ENCODE data around the gene DAZAP1.

Gene DAZAP1

DNA sequence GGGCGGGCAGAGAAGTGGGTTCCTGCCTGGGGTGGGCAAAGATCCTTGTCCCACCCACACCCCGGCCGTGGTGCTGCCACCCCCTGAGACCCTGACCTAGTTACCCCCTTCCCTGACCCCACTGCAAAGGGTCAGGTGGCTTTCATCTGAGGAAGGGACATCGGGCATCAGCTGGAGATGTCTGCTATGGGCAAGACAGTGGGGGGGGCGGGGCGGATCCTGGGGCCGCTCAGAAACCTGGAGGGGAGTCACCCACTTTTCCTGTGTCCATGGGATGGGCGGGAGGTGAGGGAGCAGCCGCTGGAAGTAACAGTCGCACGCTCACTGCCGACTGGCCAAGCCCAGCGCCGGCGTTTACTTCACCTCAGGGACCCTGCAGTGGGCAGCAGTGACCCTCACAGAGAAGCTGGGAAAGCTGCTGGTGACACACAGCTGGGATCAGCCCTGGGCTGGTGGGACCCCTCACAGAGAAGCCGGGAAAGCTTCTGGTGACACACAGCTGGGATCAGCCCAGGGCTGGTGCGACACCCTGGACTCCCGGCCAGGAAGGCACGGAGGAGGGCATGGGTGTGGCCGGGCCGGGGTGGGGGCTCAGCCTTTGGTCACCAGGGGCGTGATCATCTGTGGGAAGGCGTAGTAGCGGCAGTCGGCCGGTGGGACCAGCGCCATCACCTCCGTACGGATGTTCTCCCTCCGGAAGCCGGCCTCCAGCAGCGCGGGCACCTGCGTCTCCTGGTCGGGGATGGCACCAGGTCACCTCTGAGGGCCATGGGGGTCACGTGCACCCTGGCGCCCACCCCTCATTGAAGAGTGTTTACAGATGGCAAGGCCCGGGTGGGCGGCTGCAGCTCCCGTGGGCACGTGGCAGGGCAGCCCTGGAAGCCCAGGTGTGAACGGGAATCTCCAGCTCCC is 10.4 kb upstream of the DAZAP1 start:
- no peak overlapping the region for H3K4me3 ChIP-seq (ENCODE audit: insufficient read depth, low read length, poor library complexity, severe bottlenecking)
- H4K20me1 ChIP-seq (ENCODE audit: low read depth, low read length) = no peaks in the 10 kb centered on the region
- H3K9me2 ChIP-seq (replicated peaks; ENCODE audit: insufficient read depth, low read length) = no peaks in the 10 kb centered on the region
- no peak overlapping the region for H3K9ac ChIP-seq (ENCODE audit: low read length)
- H3K27me3 ChIP-seq (ENCODE audit: low read length) = no peaks in the 10 kb centered on the region
- TF ChIP-seq, protein P1, sequence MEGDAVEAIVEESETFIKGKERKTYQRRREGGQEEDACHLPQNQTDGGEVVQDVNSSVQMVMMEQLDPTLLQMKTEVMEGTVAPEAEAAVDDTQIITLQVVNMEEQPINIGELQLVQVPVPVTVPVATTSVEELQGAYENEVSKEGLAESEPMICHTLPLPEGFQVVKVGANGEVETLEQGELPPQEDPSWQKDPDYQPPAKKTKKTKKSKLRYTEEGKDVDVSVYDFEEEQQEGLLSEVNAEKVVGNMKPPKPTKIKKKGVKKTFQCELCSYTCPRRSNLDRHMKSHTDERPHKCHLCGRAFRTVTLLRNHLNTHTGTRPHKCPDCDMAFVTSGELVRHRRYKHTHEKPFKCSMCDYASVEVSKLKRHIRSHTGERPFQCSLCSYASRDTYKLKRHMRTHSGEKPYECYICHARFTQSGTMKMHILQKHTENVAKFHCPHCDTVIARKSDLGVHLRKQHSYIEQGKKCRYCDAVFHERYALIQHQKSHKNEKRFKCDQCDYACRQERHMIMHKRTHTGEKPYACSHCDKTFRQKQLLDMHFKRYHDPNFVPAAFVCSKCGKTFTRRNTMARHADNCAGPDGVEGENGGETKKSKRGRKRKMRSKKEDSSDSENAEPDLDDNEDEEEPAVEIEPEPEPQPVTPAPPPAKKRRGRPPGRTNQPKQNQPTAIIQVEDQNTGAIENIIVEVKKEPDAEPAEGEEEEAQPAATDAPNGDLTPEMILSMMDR (IDR thresholded peaks at IDR 0.05; ENCODE audit: insufficient read depth, low read length, poor library complexity, severe bottlenecking) = no peak
- no peak for TF ChIP-seq EZH2phosphoT487 (conservative IDR thresholded peaks at IDR 0.05; ENCODE audit: low read length)
- H3K27ac ChIP-seq (ENCODE audit: low read depth, low read length) = no peak overlapping the region
- H3K4me2 ChIP-seq (ENCODE audit: low read depth, low read length, poor library complexity, severe bottlenecking) = no peak overlapping the region
- no peaks in the 10 kb centered on the region for H3K9me3 ChIP-seq (ENCODE audit: insufficient read depth, low read length)
- peaks cover 15% of the 10 kb centered on the region for H3K79me2 ChIP-seq (ENCODE audit: insufficient read depth, low read length)
- H2AFZ ChIP-seq (ENCODE audit: low read depth, low read length, severe bottlenecking) = no peak overlapping the region
- 0 out of 2 replicates have a peak, but pooled peaks cover 4% of the 10 kb centered on the region for H3F3A ChIP-seq (ENCODE audit: insufficient read depth)
- no peaks in the 10 kb centered on the region for H3K36me3 ChIP-seq (ENCODE audit: low read length)

DNA sequence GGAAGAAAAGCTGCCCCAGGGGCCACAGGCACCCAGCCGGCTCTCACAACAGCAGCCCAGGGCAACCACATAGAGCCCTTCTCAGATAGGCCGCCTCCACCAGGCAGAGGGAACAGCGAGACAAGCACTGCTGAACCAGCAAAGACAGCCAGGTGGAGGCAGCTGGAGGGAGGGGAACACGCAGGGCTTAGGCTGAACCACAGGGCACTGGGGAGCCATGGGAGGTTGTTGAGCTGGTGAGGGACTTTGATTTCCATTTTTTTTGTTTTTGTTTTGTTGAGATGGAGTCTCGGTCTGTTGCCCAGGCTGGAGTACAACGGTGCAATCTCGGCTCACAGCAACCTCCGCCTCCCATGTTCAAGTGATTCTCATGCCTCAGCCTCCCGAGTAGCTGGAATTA is 9.5 kb upstream of the DAZAP1 start:
- H3K79me2 ChIP-seq (ENCODE audit: insufficient read depth, low read length) = peaks cover 15% of the 10 kb centered on the region
- no peak overlapping the region for H3K9ac ChIP-seq (ENCODE audit: low read length)
- H3K4me2 ChIP-seq (ENCODE audit: low read depth, low read length, poor library complexity, severe bottlenecking) = no peak overlapping the region
- TF ChIP-seq, protein P1 (IDR thresholded peaks at IDR 0.05; ENCODE audit: insufficient read depth, low read length, poor library complexity, severe bottlenecking) = no peak
- TF ChIP-seq EZH2phosphoT487 (conservative IDR thresholded peaks at IDR 0.05; ENCODE audit: low read length) = no peak
- no peak overlapping the region for H3K27ac ChIP-seq (ENCODE audit: low read depth, low read length)
- H3K27me3 ChIP-seq (ENCODE audit: low read length) = no peaks in the 10 kb centered on the region
- no peaks in the 10 kb centered on the region for H3K36me3 ChIP-seq (ENCODE audit: low read length)
- 0 out of 2 replicates have a peak, but pooled peaks cover 4% of the 10 kb centered on the region for H3F3A ChIP-seq (ENCODE audit: insufficient read depth)
- H3K9me2 ChIP-seq (replicated peaks; ENCODE audit: insufficient read depth, low read length) = no peaks in the 10 kb centered on the region
- H2AFZ ChIP-seq (ENCODE audit: low read depth, low read length, severe bottlenecking) = no peak overlapping the region
- no peak overlapping the region for H3K4me3 ChIP-seq (ENCODE audit: insufficient read depth, low read length, poor library complexity, severe bottlenecking)
- no peaks in the 10 kb centered on the region for H4K20me1 ChIP-seq (ENCODE audit: low read depth, low read length)
- no peaks in the 10 kb centered on the region for H3K9me3 ChIP-seq (ENCODE audit: insufficient read depth, low read length)

DNA sequence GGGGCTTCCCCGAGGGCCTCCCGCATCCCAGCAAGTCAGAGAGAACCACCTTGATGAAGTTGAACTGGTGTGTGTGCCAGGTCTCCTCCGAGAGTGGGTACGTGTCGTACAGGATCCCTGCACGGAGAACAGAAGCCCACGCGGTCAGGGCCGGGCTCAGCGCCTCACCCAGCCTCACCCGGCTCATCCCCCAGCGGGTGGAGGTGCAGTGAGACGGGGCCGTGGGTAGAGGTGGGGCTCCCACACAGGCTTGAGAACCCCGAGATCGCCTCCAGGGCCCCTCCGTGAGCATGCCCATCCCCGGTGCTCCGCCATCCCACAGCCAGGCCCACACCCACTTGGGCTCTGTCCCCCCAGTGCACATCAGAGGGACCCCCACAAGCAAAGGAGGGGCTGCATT is 8.3 kb upstream of the DAZAP1 start:
- Histone ChIP-seq H2AFZ (ENCODE audit: low read depth, low read length, severe bottlenecking) (no peak overlapping the region), H3K4me3 (ENCODE audit: insufficient read depth, low read length, poor library complexity, severe bottlenecking) (no peak overlapping the region), H3K9me2 (replicated peaks; ENCODE audit: insufficient read depth, low read length) (no peaks in the 10 kb centered on the region), H3F3A (ENCODE audit: insufficient read depth) (0 out of 2 replicates have a peak, but pooled peaks cover 4% of the 10 kb centered on the region), H3K27me3 (ENCODE audit: low read length) (no peaks in the 10 kb centered on the region), H3K36me3 (ENCODE audit: low read length) (no peaks in the 10 kb centered on the region), H3K79me2 (ENCODE audit: insufficient read depth, low read length) (peaks cover 15% of the 10 kb centered on the region), H3K9ac (ENCODE audit: low read length) (no peak overlapping the region), H4K20me1 (ENCODE audit: low read depth, low read length) (no peaks in the 10 kb centered on the region), H3K9me3 (ENCODE audit: insufficient read depth, low read length) (no peaks in the 10 kb centered on the region), H3K27ac (ENCODE audit: low read depth, low read length) (no peak overlapping the region), H3K4me2 (ENCODE audit: low read depth, low read length, poor library complexity, severe bottlenecking) (no peak overlapping the region)
- TF ChIP-seq EZH2phosphoT487 (conservative IDR thresholded peaks at IDR 0.05; ENCODE audit: low read length) = no peak
- TF ChIP-seq, protein P1 (IDR thresholded peaks at IDR 0.05; ENCODE audit: insufficient read depth, low read length, poor library complexity, severe bottlenecking) = no peak
